ENCODE data around the gene LRP1B.

DNA sequence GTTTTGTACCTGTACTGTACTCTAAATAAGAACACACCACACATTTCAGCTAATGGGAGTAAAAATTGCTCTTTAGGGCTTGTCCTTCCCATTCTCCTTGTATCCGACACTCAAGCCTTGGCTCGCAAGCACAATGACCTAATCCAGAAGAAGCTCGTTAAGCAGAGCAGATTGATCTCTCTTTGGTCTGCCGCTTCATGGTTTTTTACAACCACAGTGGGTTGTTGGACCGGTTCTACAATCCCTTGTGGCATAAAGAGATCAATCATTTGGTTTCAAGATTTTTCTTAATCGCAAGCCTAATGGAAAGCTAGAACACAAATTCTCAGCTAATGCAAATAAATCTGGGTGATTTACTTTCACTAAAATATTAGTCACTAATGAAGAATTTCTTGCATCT is 662.1 kb downstream of the LRP1B start:
- TF ChIP-seq CTCF (IDR thresholded peaks at IDR 0.05; ENCODE audit: low read depth, low read length, poor library complexity, severe bottlenecking) = no peak
- no peak for TF ChIP-seq EZH2phosphoT487 (IDR thresholded peaks at IDR 0.05; ENCODE audit: borderline replicate concordance, low read length)
